ENCODE data around the gene DIS3L2. TPM values are rescaled to one million over a fixed set of nuclear protein-coding genes. Genes with fewer than 3 reads are reported as not detected.

DIS3L2 gene
- total RNA-seq, 1 experiment from 2014 or later: 39.1 TPM

- H3K4me2 ChIP-seq: no peak overlapping the region
- no peak for TF ChIP-seq EZH2 (IDR thresholded peaks at IDR 0.05; ENCODE audit: low read depth)
- TF ChIP-seq CTCF (conservative IDR thresholded peaks at IDR 0.05): no peak
- no peaks in the 10 kb centered on the region for H3K4me1 ChIP-seq (replicated peaks; ENCODE audit: insufficient read depth)
- no peaks in the 10 kb centered on the region for H3F3A ChIP-seq (ENCODE audit: insufficient read depth, low read depth)
- no peaks in the 10 kb centered on the region for H3K27me3 ChIP-seq (ENCODE audit: insufficient read depth, low read depth)
- POLR2A ChIA-PET (ENCODE audit: unreplicated experiment): no interaction called here
- no peak overlapping the region for H2AFZ ChIP-seq
- H3K79me2 ChIP-seq (ENCODE audit: low read depth): no peaks in the 10 kb centered on the region
- H3K4me3 ChIP-seq: no peak overlapping the region
- CTCF ChIA-PET: interaction anchor here (0.6 kb wide), 1 partner anchor 12 kb away, joined by 5 read pairs; no protein-coding TSS in a partner anchor
- intact Hi-C loops (cut with micrococcal nuclease; ENCODE audit: unreplicated experiment): no loop called here
- no peak overlapping the region for H3K27ac ChIP-seq
- no peaks in the 10 kb centered on the region for H3K9me3 ChIP-seq (ENCODE audit: insufficient read depth, low read depth)
- BruUV-seq (replicated peaks): no TSS peak
- H3K36me3 ChIP-seq (ENCODE audit: low read depth): no peaks in the 10 kb centered on the region
- no peaks in the 10 kb centered on the region for H4K20me1 ChIP-seq (ENCODE audit: insufficient read depth)
- no peak for DNase-seq
- no peaks in the 10 kb centered on the region for H3K9me2 ChIP-seq (ENCODE audit: insufficient read depth)
Measured at GRCh38 chr2:232249096-232249495, 287.6 kb downstream of the DIS3L2 start.

GRCh38 chr2:232250246-232251175 lies 289.0 kb downstream of the DIS3L2 start:
- no peaks in the 10 kb centered on the region for H3F3A ChIP-seq (ENCODE audit: insufficient read depth, low read depth)
- BruUV-seq (replicated peaks): no TSS peak
- H3K79me2 ChIP-seq (ENCODE audit: low read depth): no peaks in the 10 kb centered on the region
- no peak overlapping the region for H3K4me3 ChIP-seq
- no peak for DNase-seq
- ChIA-PET POLR2A (ENCODE audit: unreplicated experiment) (no interaction called here), CTCF (no interaction called here)
- H4K20me1 ChIP-seq (ENCODE audit: insufficient read depth): no peaks in the 10 kb centered on the region
- no peak overlapping the region for H2AFZ ChIP-seq
- no peak overlapping the region for H3K4me2 ChIP-seq
- H3K36me3 ChIP-seq (ENCODE audit: low read depth): no peaks in the 10 kb centered on the region
- H3K4me1 ChIP-seq (replicated peaks; ENCODE audit: insufficient read depth): no peaks in the 10 kb centered on the region
- no peak for TF ChIP-seq CTCF (conservative IDR thresholded peaks at IDR 0.05)
- H3K9me2 ChIP-seq (ENCODE audit: insufficient read depth): no peaks in the 10 kb centered on the region
- intact Hi-C loops (cut with micrococcal nuclease; ENCODE audit: unreplicated experiment): no loop called here
- no peaks in the 10 kb centered on the region for H3K27me3 ChIP-seq (ENCODE audit: insufficient read depth, low read depth)
- no peak overlapping the region for H3K27ac ChIP-seq
- no peaks in the 10 kb centered on the region for H3K9me3 ChIP-seq (ENCODE audit: insufficient read depth, low read depth)

- Histone ChIP-seq H3K27ac (no peak overlapping the region), H3K4me1 (replicated peaks; ENCODE audit: insufficient read depth) (peaks cover 6% of the 10 kb centered on the region; the same call in 1 of the 2 replicates), H2AFZ (no peak overlapping the region), H3K27me3 (ENCODE audit: insufficient read depth, low read depth) (no peaks in the 10 kb centered on the region), H3K4me2 (no peak overlapping the region), H4K20me1 (ENCODE audit: insufficient read depth) (peaks cover 5% of the 10 kb centered on the region; the same call in 1 of the 2 replicates), H3K9me2 (ENCODE audit: insufficient read depth) (no peaks in the 10 kb centered on the region), H3K9me3 (ENCODE audit: insufficient read depth, low read depth) (no peaks in the 10 kb centered on the region), H3K4me3 (no peak overlapping the region), H3K36me3 (ENCODE audit: low read depth) (no peaks in the 10 kb centered on the region), H3F3A (ENCODE audit: insufficient read depth, low read depth) (no peaks in the 10 kb centered on the region), H3K79me2 (ENCODE audit: low read depth) (no peaks in the 10 kb centered on the region)
- DNase-seq: no peak
- CTCF ChIA-PET: no interaction called here
- TF ChIP-seq CTCF (conservative IDR thresholded peaks at IDR 0.05): no peak
- TF ChIP-seq EZH2 (IDR thresholded peaks at IDR 0.05; ENCODE audit: low read depth): no peak
- intact Hi-C loops (cut with micrococcal nuclease; ENCODE audit: unreplicated experiment): no loop called here
- BruUV-seq (replicated peaks): no TSS peak
- POLR2A ChIA-PET (ENCODE audit: unreplicated experiment): no interaction called here
Measured at GRCh38 chr2:232255033-232255432, 293.5 kb downstream of the DIS3L2 start.
